ENCODE results near the gene AHCYL1. TPM values are rescaled to one million over a fixed set of nuclear protein-coding genes. Genes with fewer than 3 reads are reported as not detected.

Gene AHCYL1
- total and polyA plus RNA-seq, 2 experiments from 2014 or later = 56.2 to 97.6 TPM

- no peak overlapping the region for H3K27ac ChIP-seq
- 74% methylated on average over 5 of the region's 5 CpGs for WGBS (ENCODE audit: low lambda C conversion rate, missing lambda C conversion rate)
- H4K20me1 ChIP-seq (ENCODE audit: insufficient read depth, poor library complexity, severe bottlenecking) = peaks cover 2% of the 10 kb centered on the region
- peaks cover 7% of the 10 kb centered on the region for H3K4me1 ChIP-seq (ENCODE audit: insufficient read depth)
- no peak overlapping the region for H3K4me2 ChIP-seq
- H3K4me3 ChIP-seq = no peak overlapping the region
- H3K36me3 ChIP-seq (replicated peaks; ENCODE audit: insufficient read depth, low read depth) = no peaks in the 10 kb centered on the region
- H3K79me2 ChIP-seq = no peaks in the 10 kb centered on the region
- no peaks in the 10 kb centered on the region for H3K27me3 ChIP-seq
- no peak for DNase-seq (ENCODE audit: low spot score)
- TF ChIP-seq EZH2phosphoT487 (IDR thresholded peaks at IDR 0.05; ENCODE audit: low read depth, severe bottlenecking, unreplicated experiment) = no peak
- TF ChIP-seq, protein P1, sequence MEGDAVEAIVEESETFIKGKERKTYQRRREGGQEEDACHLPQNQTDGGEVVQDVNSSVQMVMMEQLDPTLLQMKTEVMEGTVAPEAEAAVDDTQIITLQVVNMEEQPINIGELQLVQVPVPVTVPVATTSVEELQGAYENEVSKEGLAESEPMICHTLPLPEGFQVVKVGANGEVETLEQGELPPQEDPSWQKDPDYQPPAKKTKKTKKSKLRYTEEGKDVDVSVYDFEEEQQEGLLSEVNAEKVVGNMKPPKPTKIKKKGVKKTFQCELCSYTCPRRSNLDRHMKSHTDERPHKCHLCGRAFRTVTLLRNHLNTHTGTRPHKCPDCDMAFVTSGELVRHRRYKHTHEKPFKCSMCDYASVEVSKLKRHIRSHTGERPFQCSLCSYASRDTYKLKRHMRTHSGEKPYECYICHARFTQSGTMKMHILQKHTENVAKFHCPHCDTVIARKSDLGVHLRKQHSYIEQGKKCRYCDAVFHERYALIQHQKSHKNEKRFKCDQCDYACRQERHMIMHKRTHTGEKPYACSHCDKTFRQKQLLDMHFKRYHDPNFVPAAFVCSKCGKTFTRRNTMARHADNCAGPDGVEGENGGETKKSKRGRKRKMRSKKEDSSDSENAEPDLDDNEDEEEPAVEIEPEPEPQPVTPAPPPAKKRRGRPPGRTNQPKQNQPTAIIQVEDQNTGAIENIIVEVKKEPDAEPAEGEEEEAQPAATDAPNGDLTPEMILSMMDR (IDR thresholded peaks at IDR 0.05; ENCODE audit: poor library complexity) = no peak
- TF ChIP-seq EZH2 (IDR thresholded peaks at IDR 0.05; ENCODE audit: borderline replicate concordance) = no peak
- no peaks in the 10 kb centered on the region for H3K9me2 ChIP-seq (replicated peaks; ENCODE audit: insufficient read depth)
- no peak overlapping the region for H2AFZ ChIP-seq
- H3K9me3 ChIP-seq (ENCODE audit: low read depth) = no peaks in the 10 kb centered on the region
Measured at GRCh38 chr1:110055493-110056284, 71.1 kb downstream of the AHCYL1 start.

GRCh38 chr1:110056285-110056683 is 71.7 kb downstream of the AHCYL1 start:
- H2AFZ ChIP-seq = no peak overlapping the region
- TF ChIP-seq EZH2 (IDR thresholded peaks at IDR 0.05; ENCODE audit: borderline replicate concordance) (no peak), EZH2phosphoT487 (IDR thresholded peaks at IDR 0.05; ENCODE audit: low read depth, severe bottlenecking, unreplicated experiment) (no peak)
- TF ChIP-seq, protein P1 (IDR thresholded peaks at IDR 0.05; ENCODE audit: poor library complexity) = no peak
- H3K9me2 ChIP-seq (replicated peaks; ENCODE audit: insufficient read depth) = no peaks in the 10 kb centered on the region
- H3K27ac ChIP-seq = no peak overlapping the region
- peaks cover 2% of the 10 kb centered on the region for H4K20me1 ChIP-seq (ENCODE audit: insufficient read depth, poor library complexity, severe bottlenecking)
- no peak overlapping the region for H3K4me2 ChIP-seq
- no peaks in the 10 kb centered on the region for H3K36me3 ChIP-seq (replicated peaks; ENCODE audit: insufficient read depth, low read depth)
- WGBS (ENCODE audit: low lambda C conversion rate, missing lambda C conversion rate) = 98% methylated on average over 4 of the region's 4 CpGs
- no peak overlapping the region for H3K4me3 ChIP-seq
- no peaks in the 10 kb centered on the region for H3K79me2 ChIP-seq
- DNase-seq (ENCODE audit: low spot score) = no peak
- H3K27me3 ChIP-seq = no peaks in the 10 kb centered on the region
- no peaks in the 10 kb centered on the region for H3K9me3 ChIP-seq (ENCODE audit: low read depth)
- H3K4me1 ChIP-seq (ENCODE audit: insufficient read depth) = peaks cover 7% of the 10 kb centered on the region

DNA sequence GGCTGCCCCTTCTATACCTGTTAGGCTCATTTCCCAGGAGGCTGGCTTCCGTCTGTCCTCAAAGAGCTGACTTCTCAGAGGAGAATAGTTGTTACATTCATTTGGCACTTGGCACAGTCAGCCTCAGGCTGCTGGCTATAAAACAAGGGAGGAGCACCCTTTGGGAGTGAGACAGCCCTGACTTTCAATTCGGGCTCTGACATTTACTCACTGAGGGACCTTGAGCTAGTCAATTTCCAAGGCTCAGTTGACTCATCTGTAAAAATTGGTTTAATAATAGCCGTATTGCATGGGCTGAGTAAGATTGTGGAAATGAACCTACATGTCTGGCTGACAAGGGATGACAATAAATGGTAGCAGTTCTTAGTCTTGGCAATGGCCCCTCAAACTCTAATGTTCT is 72.2 kb downstream of the AHCYL1 start:
- no peak for DNase-seq (ENCODE audit: low spot score)
- H3K9me2 ChIP-seq (replicated peaks; ENCODE audit: insufficient read depth) = no peaks in the 10 kb centered on the region
- H2AFZ ChIP-seq = no peak overlapping the region
- H3K79me2 ChIP-seq = no peaks in the 10 kb centered on the region
- no peak overlapping the region for H3K4me2 ChIP-seq
- peaks cover 7% of the 10 kb centered on the region for H3K4me1 ChIP-seq (ENCODE audit: insufficient read depth)
- peaks cover 2% of the 10 kb centered on the region for H4K20me1 ChIP-seq (ENCODE audit: insufficient read depth, poor library complexity, severe bottlenecking)
- no peak overlapping the region for H3K27ac ChIP-seq
- no peaks in the 10 kb centered on the region for H3K27me3 ChIP-seq
- H3K36me3 ChIP-seq (replicated peaks; ENCODE audit: insufficient read depth, low read depth) = no peaks in the 10 kb centered on the region
- TF ChIP-seq, protein P1 (IDR thresholded peaks at IDR 0.05; ENCODE audit: poor library complexity) = no peak
- TF ChIP-seq EZH2phosphoT487 (IDR thresholded peaks at IDR 0.05; ENCODE audit: low read depth, severe bottlenecking, unreplicated experiment) = no peak
- 83% methylated on average over 3 of the region's 3 CpGs for WGBS (ENCODE audit: low lambda C conversion rate, missing lambda C conversion rate)
- H3K4me3 ChIP-seq = no peak overlapping the region
- no peaks in the 10 kb centered on the region for H3K9me3 ChIP-seq (ENCODE audit: low read depth)

Data from hepatocyte (in vitro differentiated cells).